ENCODE results near the gene MEIS2.

Gene MEIS2

DNA sequence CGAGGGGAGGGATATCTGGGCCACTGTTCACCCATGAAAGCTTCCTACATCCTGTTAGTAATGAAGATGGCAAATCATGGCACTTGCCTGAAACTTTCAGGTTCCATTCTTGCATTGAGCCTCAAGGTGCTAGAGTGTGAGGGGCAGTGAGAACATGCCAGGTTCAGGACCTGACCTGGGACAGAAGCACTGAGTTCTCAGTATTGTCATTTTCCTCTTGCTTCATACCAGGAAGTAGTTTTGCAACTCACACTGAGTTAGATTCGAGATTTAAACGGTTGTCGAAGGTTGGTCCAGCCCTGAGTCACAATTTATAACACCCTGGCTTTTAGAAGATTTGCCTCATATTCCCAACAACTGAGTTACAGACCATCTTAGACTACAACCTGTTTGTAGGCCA lies 11.8 kb upstream of the MEIS2 start:
- no peak for DNase-seq

DNA sequence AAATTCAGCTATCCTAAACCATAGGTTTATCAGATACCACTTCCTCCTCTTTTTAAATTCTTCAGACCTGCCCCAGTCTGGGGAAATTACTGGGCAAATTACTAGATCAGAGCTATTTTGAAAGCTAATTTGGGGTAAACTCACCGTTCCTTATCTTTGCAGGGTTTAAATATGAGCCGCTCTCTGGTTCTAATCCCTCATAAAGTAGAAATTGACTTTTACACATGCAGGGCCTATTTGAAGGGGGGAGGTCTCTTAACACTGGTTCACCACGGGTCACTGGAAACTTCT lies 11.0 kb upstream of the MEIS2 start:
- no peak for DNase-seq

DNA sequence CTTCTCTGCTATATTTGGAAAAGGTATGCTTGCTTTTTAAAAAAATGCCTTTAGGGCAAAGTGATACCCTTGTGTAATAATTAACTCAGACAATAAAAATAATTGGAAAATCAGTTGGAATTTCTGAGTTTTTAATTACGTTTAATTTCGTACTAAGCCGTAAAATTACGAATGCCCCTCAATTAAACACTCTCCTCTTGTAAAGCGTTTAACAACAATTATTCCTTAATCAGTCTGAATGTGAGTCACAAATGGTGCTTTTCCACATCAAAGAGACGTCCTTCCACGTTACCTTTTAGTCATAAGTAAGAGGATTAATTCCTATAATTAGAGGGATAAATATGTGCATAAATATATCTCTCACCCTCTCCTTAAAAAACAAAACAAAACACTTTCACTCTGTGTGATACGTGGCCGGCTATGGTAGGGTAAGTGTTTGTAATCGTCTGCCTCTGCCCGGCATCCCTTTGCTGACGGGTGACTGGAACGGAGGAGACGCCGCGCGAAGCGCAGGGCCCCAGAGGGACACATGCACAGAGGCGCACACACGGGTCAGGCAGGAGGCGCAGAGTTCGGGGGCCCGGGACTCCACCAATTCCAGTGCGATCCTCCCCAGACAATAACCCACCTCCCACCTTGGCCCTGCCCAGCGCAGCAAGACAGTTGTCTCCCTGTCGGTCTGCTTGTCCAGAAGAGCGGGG lies 9.7 kb upstream of the MEIS2 start:
- DNase-seq: peak; percentile 27

DNA sequence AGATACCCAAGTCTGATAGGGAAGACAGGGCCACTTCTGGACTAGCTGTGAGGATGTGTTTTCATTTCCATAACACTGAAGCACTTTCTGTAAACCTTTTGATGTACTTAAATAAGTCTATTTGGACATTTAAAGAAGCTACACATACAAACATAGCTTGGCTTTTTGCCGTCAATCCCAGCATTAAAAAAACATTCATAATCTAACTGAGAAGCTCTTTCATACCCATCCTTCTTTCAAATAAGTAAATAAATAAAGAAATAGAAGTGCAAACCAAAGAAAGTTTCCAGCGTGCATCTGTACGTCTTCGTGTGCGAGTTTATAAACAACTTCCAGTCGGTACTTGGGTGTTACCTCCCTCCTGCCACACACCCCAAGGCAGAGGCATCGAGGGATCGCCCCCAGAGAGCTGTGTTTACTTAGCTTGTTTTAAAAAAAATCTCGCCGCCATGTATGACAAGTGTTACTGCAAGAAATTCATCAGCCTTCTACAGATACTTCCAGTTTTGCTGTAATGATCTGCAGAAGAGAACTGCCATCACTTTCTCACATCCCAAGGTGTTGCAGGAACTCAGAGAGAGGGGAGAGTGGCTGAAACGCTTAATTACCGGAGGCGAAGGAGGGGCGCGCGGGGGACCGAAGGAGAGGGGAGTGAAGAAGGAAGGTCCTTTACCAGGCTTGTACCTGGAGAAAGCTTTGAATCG lies 9.0 kb upstream of the MEIS2 start:
- no peak for DNase-seq

DNA sequence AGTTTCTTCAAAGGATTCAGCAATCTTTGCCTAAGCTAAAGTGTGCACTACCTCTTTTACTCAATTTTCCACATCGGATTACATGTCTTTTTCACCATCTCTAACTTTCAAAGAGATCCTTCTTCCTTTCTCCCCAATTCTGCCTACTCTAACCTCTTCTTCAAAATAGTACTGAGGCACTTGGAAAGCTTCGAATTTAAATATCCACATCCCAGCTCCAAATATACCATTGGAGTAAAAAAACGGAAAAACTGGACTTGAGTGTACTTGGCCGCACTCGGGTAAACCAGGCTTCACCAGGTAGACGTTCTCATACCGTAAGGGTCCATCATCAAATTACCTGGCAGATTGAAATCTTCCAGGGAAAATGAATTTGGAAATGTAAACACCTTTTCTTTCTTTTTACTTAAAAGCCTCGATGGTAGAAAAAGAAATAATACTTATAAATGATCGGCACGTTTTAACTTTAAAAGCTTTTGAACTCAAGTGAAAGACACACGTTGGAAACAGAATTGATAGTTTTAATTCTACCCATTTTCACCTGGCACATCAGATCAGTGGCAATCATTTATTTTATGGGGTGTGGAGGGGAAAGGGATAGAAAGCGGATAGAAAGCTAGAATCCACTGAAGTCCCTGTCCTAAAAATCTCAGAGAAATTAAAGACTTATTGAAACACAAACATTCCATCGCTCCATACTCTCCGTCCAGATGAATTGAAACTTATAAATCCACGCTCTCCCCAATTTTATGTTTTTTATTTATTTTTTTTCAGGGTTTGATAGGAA lies 8.2 kb upstream of the MEIS2 start:
- no peak for DNase-seq

DNA sequence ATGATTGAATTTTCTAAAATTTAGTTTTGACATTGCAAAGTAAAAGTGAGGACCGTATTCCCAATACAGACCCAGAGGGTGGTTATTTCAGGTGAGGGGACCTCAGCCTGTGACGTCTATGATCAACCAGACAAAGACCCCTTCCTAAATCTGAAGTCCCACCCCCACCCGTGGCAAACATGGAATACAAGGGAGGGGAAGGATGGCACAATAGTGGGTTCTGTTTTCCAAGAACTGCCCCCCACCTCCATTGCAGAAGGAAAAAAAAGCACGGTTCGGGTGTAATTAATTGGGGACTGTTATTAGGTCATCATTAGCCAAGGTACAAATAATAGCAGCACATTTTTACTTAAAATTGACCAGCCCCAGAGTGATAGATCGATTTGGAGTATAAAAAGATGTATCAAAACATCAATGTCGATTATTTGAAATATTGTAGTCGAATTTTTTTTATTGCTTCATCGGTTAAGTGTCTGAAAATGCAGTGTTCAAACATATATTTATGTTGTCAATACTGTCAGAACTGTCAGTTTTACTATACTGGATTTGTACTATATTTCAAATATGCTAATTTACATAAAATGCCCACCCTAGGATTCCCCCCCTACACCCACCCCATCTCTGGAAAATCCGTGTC lies 7.5 kb upstream of the MEIS2 start:
- DNase-seq: no peak

DNA sequence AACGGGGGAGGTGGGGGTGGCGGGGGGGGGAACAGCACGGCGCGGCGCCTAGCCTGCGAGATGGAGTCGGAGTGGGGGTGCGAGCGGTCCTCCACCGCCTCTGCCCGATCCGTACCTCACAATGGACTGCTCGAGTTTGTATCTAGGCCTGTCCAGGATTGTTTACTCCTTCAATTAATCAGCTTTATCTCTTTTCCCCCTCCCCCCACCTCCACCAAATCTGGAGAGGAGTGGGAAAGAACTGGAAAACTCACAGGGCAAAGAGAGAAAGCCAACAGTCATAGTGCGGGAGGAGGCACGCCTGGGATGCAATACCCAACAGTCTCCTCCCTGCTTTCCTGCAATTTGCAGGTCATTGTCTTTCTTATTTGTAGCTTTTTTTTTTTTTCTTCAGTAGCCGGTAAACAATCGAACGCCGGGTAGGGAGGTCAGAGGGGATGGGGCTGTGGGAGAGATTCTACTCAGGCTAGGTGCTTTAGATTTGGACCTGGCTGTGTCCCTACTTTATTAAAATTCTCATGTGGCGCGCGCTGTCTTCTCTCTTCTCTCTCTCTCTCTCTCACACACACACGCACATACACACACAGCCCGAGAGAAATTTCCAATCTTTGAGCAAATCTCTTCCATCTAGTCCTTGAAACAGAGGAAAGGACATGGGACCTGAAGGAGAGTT lies 6.9 kb upstream of the MEIS2 start:
- no peak for DNase-seq

DNA sequence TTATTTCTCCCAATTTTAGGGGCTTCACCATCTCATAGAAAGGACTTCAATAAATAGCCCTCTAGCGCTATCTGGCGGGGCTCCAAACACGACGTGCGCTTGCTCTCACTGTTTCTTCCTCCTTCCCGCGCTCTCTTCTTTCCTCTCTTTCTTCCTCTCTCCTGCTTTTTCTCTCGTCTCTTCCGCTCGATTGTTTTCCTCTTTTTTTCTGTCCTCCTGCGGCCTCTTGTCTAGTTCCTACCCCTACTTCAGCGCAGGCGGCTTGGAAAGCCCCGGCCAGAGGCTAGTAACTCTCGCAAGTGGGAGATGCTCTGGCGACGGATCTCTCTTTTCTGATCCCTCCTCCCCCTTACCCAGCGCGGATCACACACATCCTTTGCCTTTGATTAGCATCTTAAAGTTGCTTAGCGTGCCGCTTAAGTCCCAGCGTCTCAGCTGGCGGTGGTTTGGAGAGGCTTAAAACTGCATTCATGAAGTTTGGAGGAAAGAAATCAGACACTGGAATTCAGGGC lies 6.2 kb upstream of the MEIS2 start:
- peak; percentile 56 for DNase-seq

DNA sequence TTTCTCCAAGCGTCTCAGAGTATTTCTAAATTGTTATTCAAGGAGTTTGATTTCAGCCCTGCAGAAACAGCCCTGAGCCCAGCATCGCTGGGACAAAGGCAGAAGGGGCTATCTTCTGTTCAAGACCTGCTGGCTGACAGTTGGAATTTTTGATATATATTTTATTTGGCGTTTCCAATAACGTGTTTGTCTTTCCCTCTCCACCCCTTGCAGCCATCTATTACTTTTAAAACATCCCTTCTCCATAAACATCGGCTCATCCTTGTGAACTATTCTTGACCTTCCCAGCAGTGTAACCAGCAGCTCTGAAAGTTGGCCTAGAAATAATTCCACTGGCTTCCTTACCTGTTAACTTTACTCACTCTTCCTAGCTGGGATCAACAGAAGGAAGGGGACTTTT lies 5.5 kb upstream of the MEIS2 start:
- DNase-seq: no peak

DNA sequence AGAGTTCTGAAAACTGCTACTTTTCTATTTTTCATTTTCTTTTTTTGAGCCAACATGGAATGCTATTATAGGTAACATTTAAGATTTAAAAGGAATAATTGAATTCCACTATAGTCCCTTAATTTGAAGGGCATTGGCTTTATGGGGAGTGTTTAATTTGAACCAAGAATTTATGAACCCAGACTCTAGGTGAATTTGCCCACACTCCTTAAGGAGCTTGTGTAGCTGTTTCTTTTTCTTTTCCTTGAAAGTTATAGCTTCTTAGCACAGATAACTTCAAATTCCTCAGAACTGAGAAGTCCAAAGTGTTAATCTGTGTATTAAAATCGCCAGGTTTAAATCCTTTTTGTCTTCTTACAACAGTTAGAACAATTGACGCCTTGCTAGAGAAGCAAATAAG lies 4.7 kb upstream of the MEIS2 start:
- DNase-seq: no peak

DNA sequence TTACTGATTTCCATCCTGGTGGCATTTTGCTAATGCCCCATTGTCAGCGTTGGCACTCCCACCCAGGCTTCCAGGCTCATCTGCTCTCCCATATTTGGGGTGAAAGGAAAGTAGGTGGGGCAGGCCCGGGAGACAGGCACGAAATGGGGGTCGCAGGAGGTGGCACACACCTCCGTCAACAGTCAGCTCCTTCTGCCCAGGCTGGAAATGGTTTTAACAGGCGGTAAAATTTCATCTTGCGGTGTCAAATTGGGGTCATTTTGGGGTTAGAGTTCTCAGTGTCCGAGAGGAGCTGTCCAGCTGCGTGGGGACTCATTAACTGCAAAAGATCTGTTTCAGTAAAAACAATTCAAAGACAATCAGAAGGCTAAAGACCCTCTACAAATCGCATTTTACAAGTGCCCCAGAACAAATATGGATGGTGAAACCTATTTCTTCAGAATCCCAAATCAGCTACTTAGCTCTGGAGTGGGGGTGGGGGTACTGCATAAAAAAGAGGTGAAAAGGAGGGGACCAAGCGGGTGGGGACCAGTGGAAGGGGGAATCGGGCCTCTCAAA lies 4.2 kb upstream of the MEIS2 start:
- no peak for DNase-seq

DNA sequence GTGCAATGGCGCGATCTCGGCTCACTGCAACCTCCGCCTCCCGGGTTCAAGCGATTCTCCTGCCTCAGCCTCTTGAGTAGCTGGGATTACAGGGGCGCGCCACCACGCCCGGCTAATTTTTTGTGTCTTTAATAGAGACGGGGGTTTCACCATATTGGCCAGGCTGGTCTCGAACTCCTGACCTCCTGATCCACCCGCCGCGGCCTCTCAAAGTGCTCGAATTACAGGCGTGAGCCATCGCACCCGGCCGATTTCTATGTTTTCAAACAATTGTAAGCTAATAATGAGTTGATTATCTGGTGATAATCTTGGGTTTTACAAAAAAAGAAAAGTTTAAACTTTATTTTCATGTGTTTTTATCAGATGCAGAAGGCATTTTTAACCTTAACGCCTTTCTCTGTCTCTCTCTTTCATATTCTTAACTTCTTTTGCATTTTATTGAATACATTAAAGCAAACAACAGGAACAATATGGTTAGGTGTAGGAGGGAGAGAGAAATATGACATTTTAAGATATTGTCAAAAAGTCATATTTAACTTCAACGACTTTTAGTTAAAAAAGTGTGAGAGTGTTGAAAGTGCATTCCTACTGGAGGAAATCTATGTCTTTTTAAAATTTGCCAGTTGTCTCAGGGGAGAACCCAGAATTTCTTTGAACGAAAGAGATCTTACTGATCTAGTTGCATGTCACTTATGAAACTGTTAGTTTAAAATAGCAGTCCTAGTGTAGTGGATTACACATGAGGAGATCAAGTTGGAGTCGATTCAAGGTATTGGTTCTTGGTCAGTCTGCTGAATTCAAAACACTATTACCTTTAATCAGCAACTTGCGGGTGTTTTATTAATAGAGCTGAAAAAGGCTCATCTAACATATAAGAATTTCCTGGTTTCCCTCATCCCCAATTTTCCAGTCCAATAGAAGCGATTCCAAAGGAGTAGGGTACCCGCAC lies 3.4 kb upstream of the MEIS2 start:
- DNase-seq: no peak

DNA sequence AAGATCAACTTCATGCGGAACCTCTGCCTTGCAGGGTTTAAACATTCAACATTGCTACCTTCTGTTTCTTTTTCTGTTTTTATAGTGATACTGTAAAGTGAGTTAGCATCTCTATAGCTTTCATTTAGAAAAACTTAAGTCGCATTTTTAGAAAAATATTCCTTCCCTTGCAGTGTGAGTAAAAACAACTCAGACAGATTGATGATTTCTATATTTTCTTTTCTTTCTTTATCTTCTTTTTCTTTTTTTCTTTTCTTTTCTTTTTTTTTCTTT lies 2.8 kb upstream of the MEIS2 start:
- no peak for DNase-seq

DNA sequence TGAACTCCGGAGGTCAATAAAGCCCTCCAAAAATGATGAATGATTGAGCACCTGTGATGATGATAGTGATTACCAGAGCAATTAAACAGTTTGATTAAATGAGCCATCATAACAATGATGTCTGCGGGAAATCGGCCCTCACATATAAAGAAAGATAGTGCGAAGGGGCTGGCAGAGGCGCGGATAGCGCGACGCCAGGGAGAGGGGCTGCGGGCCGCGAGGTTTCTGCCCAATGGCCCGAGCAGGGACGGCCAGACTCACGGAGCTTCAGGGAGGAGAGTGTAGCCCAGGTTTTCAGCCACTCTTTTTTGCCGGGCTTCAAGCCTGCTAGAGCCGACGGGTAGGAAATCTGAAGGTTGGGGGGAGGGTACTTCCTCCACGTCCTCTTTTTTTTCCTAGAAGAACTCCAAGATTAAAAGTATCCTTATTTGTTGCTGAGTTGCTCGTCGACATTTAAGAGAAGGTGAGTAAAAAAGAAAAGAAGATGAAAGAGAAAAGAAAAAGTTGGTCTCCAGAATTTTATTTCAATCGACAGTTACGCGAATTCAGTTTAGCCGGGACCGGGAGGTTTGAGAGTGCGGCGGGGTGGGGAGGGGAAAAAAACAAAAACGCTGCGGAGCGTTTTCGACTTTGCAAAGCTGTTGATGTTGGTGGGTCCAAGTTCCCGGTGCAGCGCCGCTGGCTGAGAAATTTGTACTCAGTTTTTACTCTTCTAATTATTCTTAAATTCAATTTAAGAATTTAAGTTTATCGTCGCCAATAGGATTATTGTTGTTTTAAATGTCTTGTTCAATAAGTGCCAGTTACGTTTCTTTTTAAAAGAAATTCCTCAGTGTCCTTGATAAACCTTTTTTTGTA lies 2.2 kb upstream of the MEIS2 start:
- peak; percentile 43 for DNase-seq

DNA sequence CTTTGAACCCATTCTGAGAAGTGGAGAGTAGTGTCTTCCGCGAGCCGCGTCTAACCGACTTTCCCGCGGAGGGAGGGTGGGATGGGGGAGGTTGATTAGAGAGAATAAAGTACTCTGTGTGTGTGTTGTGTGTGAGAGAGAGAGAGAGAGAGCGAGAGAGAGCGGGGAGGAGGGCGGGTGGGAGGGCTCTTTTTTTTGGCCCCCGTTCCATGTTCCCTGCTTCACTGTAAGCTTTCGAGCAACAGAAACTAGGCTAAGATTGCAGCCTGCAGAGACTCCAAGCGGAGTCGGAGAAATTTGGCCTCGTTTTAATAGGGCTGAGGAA lies 1.6 kb upstream of the MEIS2 start:
- DNase-seq: peak; percentile 73

DNA sequence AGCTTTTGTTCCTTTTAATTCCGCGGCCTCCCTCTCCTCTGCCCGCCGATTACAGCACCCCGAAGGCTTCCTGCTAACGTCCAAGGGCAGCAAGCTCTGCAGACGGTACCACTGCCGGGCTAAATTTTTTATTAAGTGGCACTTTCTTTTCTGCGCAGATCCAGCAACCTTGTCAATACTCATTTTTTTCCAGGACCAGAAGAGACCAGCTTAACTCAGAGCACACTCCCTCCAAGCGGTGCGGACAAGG lies 542 bp upstream of the MEIS2 start:
- no peak for DNase-seq

DNA sequence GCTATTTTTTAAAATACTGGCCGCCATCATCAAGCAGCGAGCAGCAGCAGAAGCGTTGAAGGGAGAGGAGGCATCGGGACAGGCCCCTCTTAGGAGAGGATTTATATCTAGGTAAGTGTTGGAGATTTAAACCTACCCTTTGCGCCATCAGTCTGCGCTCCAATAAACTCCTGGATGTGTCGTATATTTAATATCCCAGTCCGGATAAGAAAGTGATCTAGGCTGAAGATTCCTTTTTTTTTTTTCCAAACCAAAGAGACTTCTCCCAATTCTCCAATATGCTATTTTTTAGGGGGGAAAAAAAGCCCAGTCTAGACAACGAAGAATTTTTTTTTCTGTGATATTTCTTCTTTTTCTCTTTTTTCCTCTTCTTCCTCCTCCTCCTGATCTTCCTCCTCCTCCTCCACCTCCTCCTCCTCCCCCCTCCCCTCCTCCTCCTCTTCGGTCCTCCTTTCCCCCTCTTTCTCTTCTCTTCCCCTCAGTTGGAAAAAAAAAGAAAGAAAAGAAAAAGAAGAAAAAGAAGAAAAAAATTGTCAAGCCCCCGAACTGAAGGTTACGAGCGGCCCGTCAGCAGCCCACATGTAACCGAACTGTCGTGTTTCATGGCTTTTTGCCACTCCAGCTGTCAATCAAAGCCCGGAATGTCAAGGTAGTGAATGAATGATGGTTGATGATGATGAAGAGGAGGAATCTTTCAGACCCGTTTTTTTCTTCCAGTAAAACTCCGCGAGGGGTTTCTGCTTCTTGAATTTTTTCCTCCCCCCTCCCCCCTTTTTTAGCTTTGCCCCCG lies 835 bp downstream of the MEIS2 start:
- peak; percentile 57 for DNase-seq

DNA sequence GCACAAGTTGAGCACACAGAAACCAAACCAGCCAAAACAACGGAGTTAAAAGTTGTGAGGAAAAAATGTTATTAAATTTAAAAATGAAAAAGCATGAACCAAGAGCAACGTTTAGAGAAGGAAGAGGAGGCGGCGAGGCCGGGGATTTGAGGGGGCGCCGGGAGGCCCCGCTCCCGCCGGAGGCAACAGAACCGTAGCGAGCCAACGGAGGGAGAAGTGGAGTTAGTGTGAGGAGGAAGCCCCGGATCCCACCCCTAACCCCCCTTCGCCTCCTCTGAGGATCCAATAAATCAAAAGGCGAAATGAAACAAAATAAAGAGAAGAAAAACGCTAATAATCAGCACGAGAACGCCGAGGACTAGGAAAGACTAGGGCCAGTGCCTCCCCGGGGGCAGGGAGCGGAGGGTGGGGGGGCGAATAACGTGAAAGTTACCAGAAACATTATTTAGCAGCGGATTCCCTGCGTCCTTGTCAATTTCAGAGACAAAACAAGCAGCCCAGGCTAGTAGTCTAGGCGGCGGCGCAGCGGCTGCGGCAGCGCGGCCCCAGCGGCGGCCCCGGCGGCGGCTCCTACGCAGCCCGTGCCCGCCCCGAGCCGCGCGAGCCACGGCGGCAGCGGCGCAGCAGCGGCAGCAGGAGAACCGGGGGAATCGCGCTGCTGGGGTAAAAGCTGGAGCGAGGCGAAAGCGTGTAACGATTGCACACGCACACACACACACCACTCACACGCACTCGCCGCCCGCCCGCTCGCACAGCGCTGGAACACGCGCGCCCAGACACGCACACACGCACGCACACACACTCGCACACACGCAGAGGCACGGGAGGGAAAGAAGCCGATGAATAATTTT lies 1.7 kb downstream of the MEIS2 start:
- no peak for DNase-seq

DNA sequence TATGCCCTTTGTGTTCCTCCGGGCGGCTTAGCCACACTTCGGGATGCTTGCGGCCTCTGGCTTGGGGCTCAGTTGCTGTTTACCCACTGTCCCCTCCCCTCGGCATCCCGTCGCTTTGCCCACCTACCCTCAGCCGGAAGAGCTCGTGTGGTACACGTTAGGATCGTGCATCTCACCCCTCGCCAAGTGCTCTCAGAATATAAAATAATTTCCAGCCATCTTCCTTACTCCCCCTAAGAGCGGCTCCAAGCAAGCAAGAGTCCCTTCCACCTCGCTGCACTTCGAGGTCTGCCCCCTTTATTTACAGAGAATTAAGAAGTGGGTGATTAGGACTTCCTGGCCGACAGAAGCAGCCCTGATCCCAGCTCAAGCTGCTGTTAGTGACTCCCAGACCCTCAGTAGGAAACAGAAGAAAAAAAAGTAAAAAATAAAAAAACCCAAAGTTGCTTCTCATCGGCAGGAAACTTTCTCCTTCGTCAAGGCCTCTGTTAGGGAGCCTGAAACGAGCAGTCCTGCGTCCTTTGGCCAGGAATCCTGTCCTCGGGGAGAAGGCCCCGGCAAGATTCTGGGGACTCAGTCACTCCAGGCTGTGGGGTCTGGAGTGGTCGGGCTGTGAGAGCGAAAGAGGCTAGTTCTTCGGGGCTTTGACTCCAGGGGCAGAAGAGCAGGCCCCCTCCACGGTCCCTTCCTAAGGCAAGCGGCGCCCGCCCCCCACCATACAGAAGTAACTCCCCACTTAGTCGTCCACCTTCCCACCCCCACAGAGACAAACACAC lies 3.0 kb downstream of the MEIS2 start:
- no peak for DNase-seq

Data from fibroblast of skin of right quadriceps (primary cell).